ENCODE data around the gene FBRSL1. TPM values are rescaled to one million over a fixed set of nuclear protein-coding genes. Genes with fewer than 3 reads are reported as not detected.

Gene FBRSL1
- total and polyA plus RNA-seq, 2 donors (not counting 1 experiment from before 2014, with no cell fraction given): 62.6 to 112 TPM

GRCh38 chr12:132549059-132549458 is 59.1 kb downstream of the FBRSL1 start:
- 98% methylated on average over 28 of the region's 33 CpGs for WGBS (ENCODE audit: insufficient coverage)
- Histone ChIP-seq H3K27ac (ENCODE audit: low read length in 2 of 2) (no peak overlapping the region), H4K20me1 (ENCODE audit: control insufficient read depth, insufficient read depth, low read length, poor library complexity, severe bottlenecking) (peaks cover 59% of the 10 kb centered on the region), H3K4me1 (ENCODE audit: control insufficient read depth in 2 of 2, insufficient read depth in 2 of 2, low read length in 2 of 2) (no peaks in the 10 kb centered on the region), H3K36me3 (replicated peaks in 1 of 2; ENCODE audit: control extremely low read depth in 1 of 2, control insufficient read depth in 1 of 2, extremely low read depth in 1 of 2, insufficient read depth in 2 of 2, low read length in 1 of 2) (peaks cover 0 to 15% of the 10 kb centered on the region in 2 experiments), H3K9ac (ENCODE audit: low read length) (no peak overlapping the region), H3K9me3 (ENCODE audit: control extremely low read depth in 1 of 3, control insufficient read depth in 2 of 3, insufficient read depth in 1 of 3, low read length in 2 of 3) (peaks cover 0 to 2% (median 0%) of the 10 kb centered on the region in 3 donors), H3K79me2 (ENCODE audit: control insufficient read depth, insufficient read depth, low read length) (peaks cover 16% of the 10 kb centered on the region), H2AFZ (ENCODE audit: insufficient read depth, low read depth, low read length, poor library complexity, severe bottlenecking) (no peak overlapping the region), H3K27me3 (replicated peaks in 1 of 4; ENCODE audit: control extremely low read depth in 1 of 4, control insufficient read depth in 3 of 4, insufficient read depth in 4 of 4, low read length in 3 of 4) (no peaks in the 10 kb centered on the region), H3K4me3 (ENCODE audit: control extremely low read depth in 1 of 5, extremely low read depth in 1 of 5, insufficient read depth in 1 of 5, low read depth in 2 of 5, low read length in 4 of 5) (no peak overlapping the region), H3K4me2 (replicated peaks; ENCODE audit: low read depth, low read length, poor library complexity, severe bottlenecking) (no peak overlapping the region)
- Mint-ChIP-seq H3K9me3 (ENCODE audit: insufficient read depth) (no peaks in the 10 kb centered on the region), H3K27ac (no peak overlapping the region), H3K4me1 (peaks cover 6% of the 10 kb centered on the region), H3K27me3 (no peaks in the 10 kb centered on the region), H3K4me3 (no peak overlapping the region)
- intact Hi-C loops (cut with micrococcal nuclease): no loop called here
- POLR2A ChIA-PET: no interaction called here
- CTCF ChIA-PET: no interaction called here
- DNase-seq: no peak
- TF ChIP-seq EZH2 (IDR thresholded peaks at IDR 0.05; ENCODE audit: borderline replicate concordance, insufficient read depth, low read depth, low read length, poor library complexity, severe bottlenecking) (no peak), CTCF (IDR thresholded peaks at IDR 0.05) (no peak)
- no peak for ATAC-seq (ENCODE audit: low read depth)

- POLR2A ChIA-PET: no interaction called here
- Histone ChIP-seq H3K27me3 (replicated peaks in 1 of 4; ENCODE audit: control extremely low read depth in 1 of 4, control insufficient read depth in 3 of 4, insufficient read depth in 4 of 4, low read length in 3 of 4) (no peaks in the 10 kb centered on the region), H3K4me3 (ENCODE audit: control extremely low read depth in 1 of 5, extremely low read depth in 1 of 5, insufficient read depth in 1 of 5, low read depth in 2 of 5, low read length in 4 of 5) (no peak overlapping the region), H2AFZ (ENCODE audit: insufficient read depth, low read depth, low read length, poor library complexity, severe bottlenecking) (no peak overlapping the region), H3K36me3 (replicated peaks in 1 of 2; ENCODE audit: control extremely low read depth in 1 of 2, control insufficient read depth in 1 of 2, extremely low read depth in 1 of 2, insufficient read depth in 2 of 2, low read length in 1 of 2) (peaks cover 0 to 15% of the 10 kb centered on the region in 2 experiments), H3K79me2 (ENCODE audit: control insufficient read depth, insufficient read depth, low read length) (peaks cover 10% of the 10 kb centered on the region), H3K4me1 (ENCODE audit: control insufficient read depth in 2 of 2, insufficient read depth in 2 of 2, low read length in 2 of 2) (no peaks in the 10 kb centered on the region), H3K9me3 (ENCODE audit: control extremely low read depth in 1 of 3, control insufficient read depth in 2 of 3, insufficient read depth in 1 of 3, low read length in 2 of 3) (peaks cover 0 to 7% (median 0%) of the 10 kb centered on the region in 3 donors), H3K9ac (ENCODE audit: low read length) (no peak overlapping the region), H4K20me1 (ENCODE audit: control insufficient read depth, insufficient read depth, low read length, poor library complexity, severe bottlenecking) (peaks cover 49% of the 10 kb centered on the region), H3K27ac (ENCODE audit: low read length in 2 of 2) (no peak overlapping the region), H3K4me2 (replicated peaks; ENCODE audit: low read depth, low read length, poor library complexity, severe bottlenecking) (no peak overlapping the region)
- CTCF ChIA-PET: no interaction called here
- Mint-ChIP-seq H3K4me1 (no peaks in the 10 kb centered on the region), H3K27ac (no peak overlapping the region), H3K27me3 (no peaks in the 10 kb centered on the region), H3K4me3 (no peak overlapping the region), H3K9me3 (ENCODE audit: insufficient read depth) (no peaks in the 10 kb centered on the region)
- TF ChIP-seq EZH2 (IDR thresholded peaks at IDR 0.05; ENCODE audit: borderline replicate concordance, insufficient read depth, low read depth, low read length, poor library complexity, severe bottlenecking): no peak
- TF ChIP-seq CTCF (IDR thresholded peaks at IDR 0.05): no peak
- 93% methylated on average over 37 of the region's 43 CpGs for WGBS (ENCODE audit: insufficient coverage)
- intact Hi-C loops (cut with micrococcal nuclease): no loop called here
- DNase-seq (no peak), ATAC-seq (ENCODE audit: low read depth) (no peak)
Measured at GRCh38 chr12:132550014-132550802, 60.3 kb downstream of the FBRSL1 start.
